HEK293T (cell line): ENCODE results near the gene NRP1.

ENCODE experiments used
- BHLHE40 ChIP-seq: fragments of 450-650 bp; IDR thresholded peaks from 2 replicates; pipeline ENCODE4 v1.6.1; 2016; ENCODE audit warnings: mild to moderate bottlenecking, moderate library complexity, borderline replicate concordance
- CTBP1 ChIP-seq: fragments of 450-650 bp; IDR thresholded peaks from 2 replicates; pipeline ENCODE4 v1.6.1; 2016; ENCODE audit warnings: borderline replicate concordance
- FOXA1 ChIP-seq: fragments of 450-650 bp; IDR thresholded peaks from 2 replicates; pipeline ENCODE4 v1.6.1; 2016; ENCODE audit warnings: mild to moderate bottlenecking
- FOXK2 ChIP-seq: fragments of 450-650 bp; IDR thresholded peaks from 2 replicates; pipeline ENCODE4 v1.6.1; 2016; ENCODE audit warnings: mild to moderate bottlenecking
- FOXM1 ChIP-seq: fragments of 450-650 bp; IDR thresholded peaks from 2 replicates; pipeline ENCODE4 v1.6.1; 2017; ENCODE audit warnings: mild to moderate bottlenecking, borderline replicate concordance
- HDGF ChIP-seq: fragments of 450-650 bp; IDR thresholded peaks from 2 replicates; pipeline ENCODE4 v1.6.1; 2017; ENCODE audit warnings: antibody characterized with exemption, borderline replicate concordance
- L3MBTL2 ChIP-seq: fragments of 450-650 bp; conservative IDR thresholded peaks from 2 replicates; pipeline ENCODE4 v1.6.1; 2016; ENCODE audit warnings: mild to moderate bottlenecking
- LEF1 ChIP-seq: fragments of 450-650 bp; IDR thresholded peaks from 2 replicates; pipeline ENCODE4 v1.6.1; 2017; ENCODE audit warnings: mild to moderate bottlenecking, borderline replicate concordance
- NFRKB ChIP-seq: fragments of 450-650 bp; IDR thresholded peaks from 2 replicates; pipeline ENCODE4 v1.6.1; 2016; ENCODE audit warnings: mild to moderate bottlenecking, moderate library complexity
- SP1 ChIP-seq: fragments of 450-650 bp; IDR thresholded peaks from 2 replicates; pipeline ENCODE4 v1.6.1; 2017
- SUZ12 ChIP-seq: fragments of 450-650 bp; IDR thresholded peaks from 2 replicates; pipeline ENCODE4 v1.6.1; 2016; ENCODE audit warnings: mild to moderate bottlenecking
- TARDBP ChIP-seq: fragments of 450-650 bp; IDR thresholded peaks from 2 replicates; pipeline ENCODE4 v1.6.1; 2016
- ZNF384 ChIP-seq: fragments of 450-650 bp; IDR thresholded peaks from 2 replicates; pipeline ENCODE4 v1.6.1; 2016
- TF ChIP-seq, protein P1 (sequence below): fragments of 450-650 bp; IDR thresholded peaks from 2 replicates; pipeline ENCODE4 v1.6.1; 2016

GRCh38 chr10:33142295-33142694, 192.2 kb downstream of the NRP1 start:
- no peak for TF ChIP-seq NFRKB
- TF ChIP-seq FOXM1: no peak
- no peak for TF ChIP-seq FOXK2
- TF ChIP-seq FOXA1: no peak
- TF ChIP-seq BHLHE40: no peak
- TF ChIP-seq SUZ12: no peak
- TF ChIP-seq LEF1: no peak
- no peak for TF ChIP-seq SP1
- TF ChIP-seq HDGF: no peak
- TF ChIP-seq, protein P1, sequence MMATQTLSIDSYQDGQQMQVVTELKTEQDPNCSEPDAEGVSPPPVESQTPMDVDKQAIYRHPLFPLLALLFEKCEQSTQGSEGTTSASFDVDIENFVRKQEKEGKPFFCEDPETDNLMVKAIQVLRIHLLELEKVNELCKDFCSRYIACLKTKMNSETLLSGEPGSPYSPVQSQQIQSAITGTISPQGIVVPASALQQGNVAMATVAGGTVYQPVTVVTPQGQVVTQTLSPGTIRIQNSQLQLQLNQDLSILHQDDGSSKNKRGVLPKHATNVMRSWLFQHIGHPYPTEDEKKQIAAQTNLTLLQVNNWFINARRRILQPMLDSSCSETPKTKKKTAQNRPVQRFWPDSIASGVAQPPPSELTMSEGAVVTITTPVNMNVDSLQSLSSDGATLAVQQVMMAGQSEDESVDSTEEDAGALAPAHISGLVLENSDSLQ: no peak
- TF ChIP-seq CTBP1: no peak
- TF ChIP-seq ZNF384: no peak
- no peak for TF ChIP-seq L3MBTL2
- no peak for TF ChIP-seq TARDBP
